Esophagus muscularis mucosa (tissue), 4 donors: ENCODE data around the gene RICTOR. TPM values are rescaled to one million over a fixed set of nuclear protein-coding genes. Genes with fewer than 3 reads are reported as not detected.
"Not testable (repeated sequence)": the region's sequence is repeated elsewhere in the genome, so short reads cannot be mapped to it uniquely, and the experiment has no call there.

Experiments
- DNase-seq: peaks from one replicate; pipeline ENCODE4 v3.0.0-alpha.2; 2017; ENCODE audit errors: extremely low spot score
- H3K27ac ChIP-seq, 4 donors: fragments of 200-600 bp; sonication (generic); replicated peaks in 1 of 4; 1 replicate in 3 of 4; 2 replicates in 1 of 4; pipeline ENCODE4 v1.5.1; 2016 to 2019; ENCODE audit warnings: mild to moderate bottlenecking in 1 of 4
- H3K27me3 ChIP-seq, 4 donors: fragments of 200-600 bp; sonication (generic); one replicate each; pipeline versions ENCODE4 v1.5.1 to v1.6.0; 2016 to 2019
- H3K36me3 ChIP-seq, 4 donors: fragments of 200-600 bp; sonication (generic); one replicate each; pipeline ENCODE4 v1.5.1; 2016 to 2019
- H3K4me1 ChIP-seq, 4 donors: fragments of 200-600 bp; sonication (generic); one replicate each; pipeline ENCODE4 v1.5.1; 2016 to 2019
- H3K4me3 ChIP-seq, 4 donors: fragments of 200-600 bp; sonication (generic); 1 replicate in 2 of 4; 2 replicates in 2 of 4; pipeline ENCODE4 v1.5.1; 2016 to 2019; ENCODE audit warnings: mild to moderate bottlenecking in 4 of 4, moderate library complexity in 1 of 4
- H3K9me3 ChIP-seq, 4 donors: fragments of 200-600 bp; sonication (generic); 1 replicate in 3 of 4; 2 replicates in 1 of 4; pipeline ENCODE4 v1.5.1; 2016 to 2019
- EP300 ChIP-seq: sonication (generic); formaldehyde crosslinking; IDR thresholded peaks from one replicate; pipeline ENCODE4 v1.6.1; 2017; ENCODE audit warnings: antibody characterized with exemption
- POLR2A ChIP-seq: fragments of 450-650 bp; IDR thresholded peaks from one replicate; pipeline ENCODE4 v1.6.1; 2017; ENCODE audit warnings: antibody characterized with exemption, moderate library complexity, mild to moderate bottlenecking, low read depth
- POLR2AphosphoS5 ChIP-seq, 2 donors: sonication (generic); formaldehyde crosslinking; IDR thresholded peaks; one replicate each; pipeline ENCODE4 v1.6.1; 2017; ENCODE audit warnings: antibody characterized with exemption in 2 of 2
- WGBS: methylation state at CpG from one replicate; pipeline ENCODE4 v1.1.5; 2018; 5-methylcytosine and 5-hydroxymethylcytosine counted together
- intact Hi-C: fragments of 100-400 bp; cut with DNase I; formaldehyde crosslinking; loops from one replicate; pipeline ENCODE4 v1.15.1; 2023
- total RNA-seq, 4 donors: library from RNA; depleted of rRNA; stranded (reverse); fragments of >200 nt; gene quantifications; one replicate each; pipeline versions ENCODE4 v1.1.0 to v1.2.1, GENCODE V29; 2016
- TF ChIP-seq, protein P1 (sequence below), 3 experiments: fragments of 200-600 bp in 2 of 3; fragments of 450-650 bp in 1 of 3; sonication (generic) in 2 of 3; IDR thresholded peaks; one replicate each; pipeline ENCODE4 v1.5.1; 2017 to 2019; ENCODE audit warnings: antibody characterized with exemption in 3 of 3, mild to moderate bottlenecking in 2 of 3, moderate library complexity in 1 of 3

Gene RICTOR
- total RNA-seq, 4 donors from 2014 or later, result 22.5 to 34.1 (median 26.1) TPM

DNA sequence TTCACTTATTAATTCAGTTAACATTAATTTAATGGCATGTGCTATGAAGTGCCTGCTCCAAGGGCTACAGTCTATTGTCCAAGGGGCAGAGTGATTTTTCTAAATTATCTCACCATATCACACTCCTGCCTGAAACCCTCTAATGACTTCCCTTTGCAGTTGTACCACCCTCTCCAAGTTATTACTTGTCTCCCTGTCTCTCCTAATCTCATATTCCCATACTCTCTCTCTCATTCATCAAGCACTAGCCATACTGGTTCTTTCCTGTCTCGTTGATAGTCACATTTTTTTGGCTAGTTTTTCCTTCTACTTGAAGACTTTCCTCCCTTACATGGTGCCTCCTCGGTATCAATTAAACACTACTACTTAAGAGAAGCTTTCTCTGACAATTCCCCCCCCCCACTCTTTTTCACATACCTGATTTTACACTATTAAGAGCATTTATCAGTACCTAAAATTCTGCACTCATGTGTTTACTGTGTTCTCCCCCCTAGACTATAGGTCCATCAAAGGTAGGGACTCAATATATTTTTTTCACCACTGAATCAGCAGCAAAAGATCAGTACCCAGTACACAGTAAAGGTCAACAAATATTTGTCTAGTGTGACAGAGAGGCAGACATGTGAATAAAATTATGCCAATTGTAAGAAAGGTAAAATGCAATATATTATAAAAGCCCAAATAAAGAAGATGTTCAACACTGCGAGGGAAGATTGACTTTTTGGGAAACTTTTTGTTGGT is 19.0 kb downstream of the RICTOR start:
- Histone ChIP-seq H3K27ac (no peak overlapping the region), H3K36me3 (peaks cover 0 to 3% (median 0%) of the 10 kb centered on the region in 4 donors), H3K4me1 (peaks cover 25 to 49% (median 37%) of the 10 kb centered on the region in 4 donors), H3K4me3 (no peak overlapping the region), H3K27me3 (no peaks in the 10 kb centered on the region), H3K9me3 (no peaks in the 10 kb centered on the region)
- 86% methylated on average over 3 of the region's 3 CpGs for WGBS
- no peak for DNase-seq
- intact Hi-C loops, result no loop called here
- TF ChIP-seq POLR2AphosphoS5 (IDR thresholded peaks at IDR 0.05), result no peak
- TF ChIP-seq, protein P1, sequence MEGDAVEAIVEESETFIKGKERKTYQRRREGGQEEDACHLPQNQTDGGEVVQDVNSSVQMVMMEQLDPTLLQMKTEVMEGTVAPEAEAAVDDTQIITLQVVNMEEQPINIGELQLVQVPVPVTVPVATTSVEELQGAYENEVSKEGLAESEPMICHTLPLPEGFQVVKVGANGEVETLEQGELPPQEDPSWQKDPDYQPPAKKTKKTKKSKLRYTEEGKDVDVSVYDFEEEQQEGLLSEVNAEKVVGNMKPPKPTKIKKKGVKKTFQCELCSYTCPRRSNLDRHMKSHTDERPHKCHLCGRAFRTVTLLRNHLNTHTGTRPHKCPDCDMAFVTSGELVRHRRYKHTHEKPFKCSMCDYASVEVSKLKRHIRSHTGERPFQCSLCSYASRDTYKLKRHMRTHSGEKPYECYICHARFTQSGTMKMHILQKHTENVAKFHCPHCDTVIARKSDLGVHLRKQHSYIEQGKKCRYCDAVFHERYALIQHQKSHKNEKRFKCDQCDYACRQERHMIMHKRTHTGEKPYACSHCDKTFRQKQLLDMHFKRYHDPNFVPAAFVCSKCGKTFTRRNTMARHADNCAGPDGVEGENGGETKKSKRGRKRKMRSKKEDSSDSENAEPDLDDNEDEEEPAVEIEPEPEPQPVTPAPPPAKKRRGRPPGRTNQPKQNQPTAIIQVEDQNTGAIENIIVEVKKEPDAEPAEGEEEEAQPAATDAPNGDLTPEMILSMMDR (IDR thresholded peaks at IDR 0.05), result no peak

DNA sequence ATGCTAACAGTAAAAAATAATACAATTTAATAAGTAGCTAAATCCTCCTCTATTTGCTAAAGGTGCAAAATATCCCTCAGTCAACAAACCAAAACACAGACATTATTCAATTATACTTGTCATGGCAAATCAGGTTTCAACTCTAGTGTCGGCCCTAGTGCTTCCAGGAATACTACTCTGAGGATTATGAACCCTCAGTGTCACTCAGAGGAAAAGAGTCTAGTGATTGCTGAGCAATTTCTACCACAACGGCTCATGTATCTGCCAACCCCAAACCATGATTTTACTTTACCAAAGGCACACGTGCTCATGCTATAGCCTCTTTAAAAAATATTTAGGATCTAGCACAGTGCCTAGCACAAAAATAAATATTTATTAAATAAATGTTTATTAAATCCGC is 21.0 kb downstream of the RICTOR start:
- Histone ChIP-seq H3K9me3 (no peaks in the 10 kb centered on the region), H3K4me3 (no peak overlapping the region)
- TF ChIP-seq, protein P1 (IDR thresholded peaks at IDR 0.05), result no peak
- TF ChIP-seq POLR2A (no peak), POLR2AphosphoS5 (IDR thresholded peaks at IDR 0.05) (no peak), EP300 (no peak)

GRCh38 chr5:39052141-39052540 is 22.1 kb downstream of the RICTOR start:
- DNase-seq, result no peak
- H3K27me3 ChIP-seq, result no peaks in the 10 kb centered on the region
- H3K4me1 ChIP-seq, result peaks cover 26 to 52% (median 33%) of the 10 kb centered on the region in 4 donors
- peaks cover 0 to 3% (median 0%) of the 10 kb centered on the region in 4 donors for H3K36me3 ChIP-seq
- H3K4me3 ChIP-seq, result no peak overlapping the region
- no peak overlapping the region for H3K27ac ChIP-seq
- WGBS, result 97% methylated on average over 3 of the region's 3 CpGs
- H3K9me3 ChIP-seq, result no peaks in the 10 kb centered on the region
- intact Hi-C loops, result no loop called here
- TF ChIP-seq, protein P1 (IDR thresholded peaks at IDR 0.05), result no peak
- TF ChIP-seq EP300 (no peak), POLR2A (no peak), POLR2AphosphoS5 (IDR thresholded peaks at IDR 0.05) (no peak)

More for the DNA sequence above, 21.0 kb downstream of the RICTOR start:
- WGBS, result 78% methylated on average over 4 of the region's 4 CpGs
- intact Hi-C loops, result no loop called here
- DNase-seq, result no peak
- Histone ChIP-seq H3K27ac (no peak overlapping the region), H3K4me1 (peaks cover 23 to 46% (median 37%) of the 10 kb centered on the region in 4 donors), H3K36me3 (peaks cover 0 to 3% (median 0%) of the 10 kb centered on the region in 4 donors), H3K27me3 (no peaks in the 10 kb centered on the region)

DNA sequence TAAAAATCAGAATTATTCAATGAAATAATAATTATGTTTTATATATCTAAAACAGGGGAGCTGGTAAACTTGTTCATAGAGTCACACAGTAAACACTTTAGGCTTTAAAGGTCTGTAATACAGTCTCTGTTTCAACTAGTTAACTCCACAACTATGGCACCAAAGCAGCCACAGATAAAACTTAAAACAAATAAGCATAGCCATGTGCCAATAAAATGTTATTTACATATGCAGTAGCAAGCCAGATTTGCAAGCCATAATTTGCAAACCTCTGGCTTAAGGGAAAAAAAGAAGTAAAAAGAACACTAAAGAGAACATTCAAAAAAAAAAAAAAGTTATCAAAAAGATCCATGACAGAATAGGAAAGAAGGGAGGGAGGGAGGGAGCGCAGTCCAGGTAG is 24.9 kb downstream of the RICTOR start:
- 96% methylated on average over 1 of the region's 1 CpG for WGBS
- TF ChIP-seq POLR2A, result no peak
- no peak for TF ChIP-seq POLR2AphosphoS5 (IDR thresholded peaks at IDR 0.05)
- TF ChIP-seq, protein P1 (IDR thresholded peaks at IDR 0.05), result no peak
- TF ChIP-seq EP300, result no peak
- Histone ChIP-seq H3K36me3 (no peaks in the 10 kb centered on the region), H3K4me3 (no peak overlapping the region), H3K27me3 (no peaks in the 10 kb centered on the region), H3K9me3 (no peaks in the 10 kb centered on the region), H3K27ac (no peak overlapping the region), H3K4me1 (peaks cover 15 to 37% (median 19%) of the 10 kb centered on the region in 4 donors)
- intact Hi-C loops, result no loop called here
- DNase-seq, result no peak

GRCh38 chr5:39040875-39041274 is 33.3 kb downstream of the RICTOR start:
- Histone ChIP-seq H3K9me3 (no peaks in the 10 kb centered on the region), H3K4me3 (no peak overlapping the region), H3K27me3 (no peaks in the 10 kb centered on the region), H3K36me3 (no peaks in the 10 kb centered on the region), H3K27ac (no peak overlapping the region), H3K4me1 (peaks cover 0 to 11% (median 7%) of the 10 kb centered on the region in 4 donors)
- WGBS, result 70% methylated on average over 1 of the region's 1 CpG
- intact Hi-C loops, result no loop called here
- no peak for TF ChIP-seq EP300
- TF ChIP-seq, protein P1 (IDR thresholded peaks at IDR 0.05), result no peak
- TF ChIP-seq POLR2A, result no peak
- TF ChIP-seq POLR2AphosphoS5 (IDR thresholded peaks at IDR 0.05), result no peak
- no peak for DNase-seq

DNA sequence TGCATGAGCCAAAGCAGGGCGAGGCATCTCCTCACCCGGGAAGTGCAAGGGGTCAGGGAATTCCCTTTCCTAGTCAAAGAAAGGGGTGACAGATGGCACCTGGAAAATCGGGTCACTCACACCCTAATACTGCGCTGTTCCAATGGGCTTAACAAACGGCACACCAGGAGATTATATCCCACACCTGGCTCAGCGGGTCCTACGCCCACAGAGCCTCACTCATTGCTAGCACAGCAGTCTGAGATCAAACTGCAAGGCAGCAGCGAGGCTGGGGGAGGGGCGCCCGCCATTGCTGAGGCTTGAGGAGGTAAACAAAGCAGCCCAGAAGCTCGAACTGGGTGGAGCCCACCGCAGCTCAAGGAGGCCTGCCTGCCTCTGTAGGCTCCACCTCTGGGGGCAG is 39.7 kb downstream of the RICTOR start:
- H3K27me3 ChIP-seq, H3K9me3 ChIP-seq, H3K36me3 ChIP-seq, intact Hi-C loops, DNase-seq, H3K27ac ChIP-seq, H3K4me3 ChIP-seq: not testable (repeated sequence)
- 87% methylated on average over 10 of the region's 12 CpGs for WGBS
- peaks cover 10 to 20% (median 18%) of the 10 kb centered on the region in 4 donors for H3K4me1 ChIP-seq
